ENCODE data around the gene NOTUM.

GRCh38 chr17:81903896-81904599 is 56.9 kb downstream of the NOTUM start:
- TF ChIP-seq CTCF (IDR thresholded peaks at IDR 0.05) (no peak), POLR2AphosphoS5 (IDR thresholded peaks at IDR 0.05; ENCODE audit: insufficient read depth in 1 of 2, low read depth in 1 of 2) (no peak), POLR2A (IDR thresholded peaks at IDR 0.05) (no peak)
